Dermis microvascular lymphatic vessel endothelial cell (primary cell): ENCODE measurements around the gene MITD1. TPM values are rescaled to one million over a fixed set of nuclear protein-coding genes. Genes with fewer than 3 reads are reported as not detected.
"Not testable (repeated sequence)": the region's sequence is repeated elsewhere in the genome, so short reads cannot be mapped to it uniquely, and the experiment has no call there.

Source experiments
- DNase-seq, 2 donors: peaks; one replicate each; pipeline versions ENCODE4 v3.0.0 to v3.0.0-alpha.2; 2010; ENCODE audit warnings: low read depth in 2 of 2
- total RNA-seq: library from RNA; depleted of rRNA; stranded (reverse); fragments of >200 nt; gene quantifications from 2 replicates; pipeline ENCODE4 v1.2.1, GENCODE V29; 2014

Gene MITD1
- total RNA-seq, 1 donor from 2014 or later, result 14.2 TPM

DNA sequence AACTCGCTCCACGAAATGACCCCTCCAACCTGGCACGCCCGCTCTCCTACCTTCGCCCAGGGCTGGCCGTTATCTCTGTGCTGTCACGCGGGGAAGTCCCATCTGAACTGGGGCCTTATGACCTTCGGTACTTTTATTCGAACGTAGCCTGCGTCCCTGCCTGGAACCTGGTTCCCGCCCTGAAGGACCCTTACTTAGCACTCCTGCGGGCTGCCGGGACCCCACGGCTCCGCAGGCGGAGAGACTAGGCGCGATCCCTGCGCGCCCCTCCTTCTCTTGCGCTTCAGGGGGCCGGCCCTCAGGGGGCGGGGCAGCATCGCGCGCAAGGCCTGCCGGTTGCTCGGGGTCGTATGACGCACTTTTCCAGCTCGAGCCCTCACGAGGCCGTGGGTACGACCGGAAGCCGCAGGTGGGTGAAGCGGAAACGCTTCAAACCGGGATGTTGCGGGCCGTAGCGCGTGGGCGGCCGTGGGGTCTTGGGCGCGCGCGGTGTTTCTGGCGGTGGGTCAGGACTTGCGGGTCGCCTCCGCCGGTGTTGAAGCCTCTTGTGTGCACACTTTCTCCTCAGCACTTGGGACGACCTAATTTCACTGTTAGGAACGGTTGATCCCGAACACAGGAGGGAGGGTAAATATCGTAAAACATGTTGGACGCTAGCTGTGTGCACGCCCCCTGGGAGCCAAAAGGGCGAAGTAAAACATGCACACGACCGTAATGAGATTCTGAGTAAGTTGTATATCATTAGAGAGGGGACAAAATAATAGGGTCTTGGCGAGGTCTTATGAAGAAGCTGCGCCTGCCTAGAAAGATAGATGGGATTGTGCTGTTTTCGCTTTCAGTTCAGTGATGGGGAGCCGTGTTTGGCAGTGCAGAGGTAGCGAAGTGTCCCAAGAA is 26.0 kb downstream of the MITD1 start, which contains the start of the genes LIPT1 and TSGA10:
Gene LIPT1 (plus strand): TSS at position 325 of the 894 bp plus-strand sequence. CDS start 6,991 bp downstream, outside the sequence.
Gene TSGA10 (minus strand): TSS at position 300 of the 894 bp plus-strand sequence. CDS start 45,503 bp downstream, outside the sequence.
- peak; percentile 88 to 90 for DNase-seq

DNA sequence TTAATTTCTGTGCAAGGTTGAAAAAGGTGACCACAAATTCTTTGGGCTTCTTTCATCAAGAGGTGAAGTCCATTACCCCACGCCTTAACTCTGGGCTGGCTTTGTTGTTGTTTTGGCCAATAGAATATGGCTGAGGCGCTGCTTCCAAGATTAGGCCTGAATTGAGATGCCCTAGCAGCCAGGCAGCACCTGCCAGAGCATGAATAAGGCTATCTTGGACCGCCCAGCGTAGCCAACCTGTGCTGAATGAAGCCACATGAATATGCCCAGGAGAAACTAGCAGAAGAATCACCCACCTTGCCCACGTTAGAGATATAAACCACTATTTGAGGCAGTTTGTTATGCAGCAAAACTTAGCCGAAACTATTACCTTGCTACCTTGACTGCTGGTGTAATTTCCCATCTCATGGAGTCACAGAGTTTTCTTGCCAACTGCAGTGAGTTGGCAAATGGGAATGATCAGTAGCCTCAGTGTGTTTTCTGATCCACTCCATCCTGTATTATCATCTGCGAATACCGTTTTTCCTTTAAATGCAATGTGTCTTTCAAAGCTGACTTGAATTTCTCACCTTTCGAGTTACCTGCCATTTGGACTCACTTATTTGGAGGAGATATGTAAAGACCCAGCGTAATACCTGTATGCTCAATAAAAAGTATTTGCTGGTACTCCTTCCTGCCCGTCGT is 26.8 kb downstream of the MITD1 start:
- DNase-seq, result peak; percentile 5 to 7

DNA sequence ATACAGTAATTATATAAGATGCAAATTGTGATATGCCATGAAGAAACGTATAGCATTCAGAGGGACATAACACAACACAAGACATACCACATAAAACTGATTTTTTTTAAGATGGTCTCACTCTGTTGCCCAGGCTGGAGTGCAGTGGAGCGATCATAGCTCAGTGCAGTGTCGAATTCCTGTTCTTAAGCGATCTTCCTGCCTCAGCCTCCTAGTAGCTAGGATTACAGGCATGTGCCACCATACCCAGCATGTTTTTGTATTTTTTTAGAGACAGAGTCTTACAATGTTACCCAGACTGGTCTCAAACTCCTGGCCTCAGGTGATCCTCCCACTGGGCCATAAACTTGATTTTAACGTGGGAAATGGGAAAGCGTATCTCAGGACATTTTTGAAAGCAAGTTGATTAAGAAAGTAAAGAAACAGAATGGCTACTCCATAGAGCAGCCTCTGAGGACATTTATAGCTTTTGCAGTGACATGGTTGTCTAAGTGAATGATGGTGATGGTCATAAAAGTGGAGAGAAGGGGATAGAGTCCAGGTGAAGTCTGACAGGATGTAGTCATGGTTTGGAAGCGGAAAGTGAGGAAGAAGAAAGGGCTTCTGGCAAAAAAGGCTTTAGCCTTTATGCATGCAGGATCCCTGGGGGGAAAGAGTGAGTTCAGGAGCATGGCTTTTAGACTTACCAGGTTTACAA is 28.5 kb downstream of the MITD1 start:
- DNase-seq, result no peak

DNA sequence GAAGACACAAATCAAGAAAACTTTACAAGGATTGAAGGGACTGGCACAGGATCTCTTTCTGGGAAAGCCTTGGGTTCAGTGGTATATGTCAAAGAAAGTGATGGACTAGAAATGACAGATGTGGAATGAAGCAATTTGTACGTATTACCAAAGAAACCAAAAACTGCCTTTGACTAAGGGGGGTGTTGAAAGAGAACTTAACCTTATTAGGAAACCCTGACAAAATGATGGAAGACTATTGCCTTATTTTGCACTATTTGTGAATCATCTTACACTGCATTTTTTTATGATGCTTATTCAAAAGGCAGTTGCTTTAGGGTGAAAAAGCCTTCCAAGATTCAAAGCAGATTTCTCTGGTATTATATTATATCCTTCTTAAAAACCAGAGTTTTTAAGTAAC is 30.2 kb downstream of the MITD1 start:
- no peak for DNase-seq

DNA sequence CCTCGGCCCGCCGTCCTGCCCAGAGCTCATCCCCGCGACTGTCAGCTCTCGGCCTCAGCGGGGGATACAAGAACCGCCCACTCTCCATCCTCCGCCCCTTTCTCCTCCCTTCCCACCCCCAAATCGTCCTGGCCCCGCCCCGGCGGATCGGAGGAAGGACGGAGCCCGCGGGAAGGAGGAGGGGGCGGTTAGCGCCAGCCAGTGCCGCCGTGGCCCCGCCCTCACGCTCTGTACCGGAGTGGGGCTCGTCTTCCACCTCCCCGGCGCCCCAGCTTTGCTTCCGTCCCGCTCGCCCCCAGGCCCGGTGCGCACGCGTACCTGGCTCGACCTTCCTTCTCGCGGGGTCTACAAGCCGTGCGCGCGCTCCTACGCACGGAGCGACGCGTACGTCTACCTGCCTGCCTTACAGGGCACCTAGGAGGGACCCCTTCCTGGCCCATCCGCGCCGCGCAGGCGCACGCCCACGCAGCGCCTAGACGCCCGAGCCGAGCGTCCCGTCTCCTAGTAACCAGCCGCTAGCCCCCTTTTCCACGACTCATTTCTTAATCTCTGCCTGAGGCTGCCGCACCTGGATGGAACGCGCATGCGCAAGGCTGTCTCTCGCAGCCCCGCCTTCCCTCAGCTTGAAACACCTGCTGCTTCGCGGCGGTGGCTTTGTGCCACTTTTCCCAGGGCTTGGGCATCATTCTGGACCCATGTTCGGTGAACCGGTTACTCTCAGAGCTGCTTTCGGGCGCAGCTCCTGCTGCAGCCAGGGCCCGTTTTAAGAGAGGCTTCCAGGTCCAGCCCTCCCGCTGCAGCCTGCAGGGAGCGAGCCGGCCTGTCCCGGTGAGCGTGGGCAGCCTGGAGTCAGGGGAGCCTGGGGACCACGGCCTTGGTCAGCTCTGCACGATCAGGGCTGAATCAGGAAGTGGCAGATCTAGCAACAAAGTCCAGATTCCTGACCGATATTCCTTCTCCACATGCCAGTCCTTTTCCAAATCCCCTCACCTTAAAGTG is 39.4 kb downstream of the MITD1 start, which contains the start of gene C2orf15:
Gene C2orf15 (plus strand): TSS at position 598 of the 999 bp plus-strand sequence. CDS start 8,852 bp downstream, outside the sequence.
- DNase-seq, result peak; percentile 55 to 83

DNA sequence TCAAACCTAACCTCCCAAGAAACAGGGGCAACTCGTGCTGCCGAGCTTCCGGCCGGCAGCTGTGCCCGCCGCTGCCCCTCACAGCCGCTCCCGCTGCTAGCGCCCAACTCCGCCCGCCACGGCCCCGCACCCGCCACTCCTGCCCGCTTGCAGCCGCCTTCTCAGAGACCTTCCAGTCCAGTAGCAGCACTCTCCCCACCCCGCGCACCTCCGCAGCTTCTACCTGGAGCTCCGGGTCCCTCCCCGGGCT is 40.1 kb downstream of the MITD1 start:
- peak in 1 of 2 donors; percentile 20 for DNase-seq

DNA sequence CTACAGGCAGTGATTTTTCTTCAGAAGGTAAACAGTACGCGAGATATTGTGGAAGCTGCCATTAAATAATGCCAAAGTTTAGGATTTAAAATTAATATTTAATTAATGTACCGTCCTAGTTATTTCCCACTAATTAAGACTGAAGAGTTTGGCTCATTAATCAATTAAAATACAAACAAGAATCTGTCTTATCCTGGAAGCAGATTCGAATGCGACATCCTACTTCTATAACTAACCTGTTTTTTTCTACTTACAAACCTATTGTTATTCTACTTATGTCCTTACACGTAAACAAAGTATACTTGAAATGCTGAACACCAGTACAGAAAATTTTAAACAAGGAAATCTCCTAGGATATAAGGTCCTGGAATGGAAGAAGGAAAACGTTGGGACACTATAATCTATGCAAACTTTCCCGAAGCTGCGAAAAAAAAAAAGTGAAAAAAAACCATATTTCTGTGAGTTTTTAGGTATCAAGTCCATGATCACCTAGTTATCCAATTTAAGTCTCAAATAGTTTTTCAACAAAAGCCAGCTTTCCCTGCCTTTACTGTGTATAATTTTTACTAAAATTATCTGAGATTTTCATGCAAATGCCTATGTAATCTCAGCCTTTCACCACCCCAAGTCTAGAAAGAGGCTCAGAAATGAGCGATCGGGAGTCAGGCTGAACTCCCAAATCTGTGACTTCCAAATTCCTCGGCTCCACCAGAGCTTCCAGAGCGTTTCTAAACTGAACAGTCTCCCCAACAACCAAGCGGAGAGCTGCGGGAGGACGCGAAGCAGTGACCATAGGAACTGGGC is 40.6 kb downstream of the MITD1 start:
- DNase-seq, result no peak

DNA sequence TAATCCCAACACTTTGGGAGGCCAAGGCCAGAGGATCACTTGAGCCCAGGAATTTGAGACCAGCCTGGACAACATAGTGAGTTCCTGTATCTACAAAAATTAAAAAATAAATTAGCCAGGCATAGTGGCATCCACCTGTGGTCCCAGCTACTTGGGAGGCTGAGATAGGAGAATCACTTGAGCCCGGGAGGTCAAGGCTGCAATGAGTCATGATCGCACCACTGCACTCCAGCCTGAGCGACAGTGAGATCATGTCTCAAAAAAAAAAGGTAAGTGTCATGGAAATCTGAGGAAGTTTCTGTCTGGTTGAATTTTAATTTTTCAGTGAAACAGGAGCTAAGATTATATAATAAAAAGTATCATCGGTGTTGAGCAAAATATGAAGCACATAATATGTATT is 41.9 kb downstream of the MITD1 start:
- no peak for DNase-seq

DNA sequence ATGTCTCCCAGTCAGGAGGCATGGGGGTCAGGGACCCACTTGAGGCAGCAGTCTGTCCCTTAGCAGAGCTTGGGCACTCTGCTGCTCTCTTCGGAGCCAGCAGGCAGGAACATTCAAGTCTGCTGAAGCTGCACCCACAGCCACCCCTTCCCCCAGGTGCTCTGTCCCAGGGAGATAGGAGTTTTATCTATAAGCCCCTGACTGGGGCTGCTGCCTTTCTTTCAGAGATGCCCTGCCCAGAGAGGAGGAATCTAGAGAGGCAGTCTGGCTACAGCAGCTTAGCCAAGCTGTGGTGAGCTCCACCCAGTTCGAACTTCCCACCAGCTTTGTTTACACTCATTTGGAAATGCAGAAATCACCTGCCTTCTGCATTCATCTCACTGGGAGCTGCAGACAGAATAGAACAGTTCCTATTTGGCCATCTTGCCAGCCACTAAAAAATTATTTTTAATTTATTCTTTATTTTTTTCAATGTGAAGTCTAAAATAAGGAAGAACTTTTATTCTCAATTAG is 45.8 kb downstream of the MITD1 start:
- DNase-seq, result not testable (repeated sequence)

DNA sequence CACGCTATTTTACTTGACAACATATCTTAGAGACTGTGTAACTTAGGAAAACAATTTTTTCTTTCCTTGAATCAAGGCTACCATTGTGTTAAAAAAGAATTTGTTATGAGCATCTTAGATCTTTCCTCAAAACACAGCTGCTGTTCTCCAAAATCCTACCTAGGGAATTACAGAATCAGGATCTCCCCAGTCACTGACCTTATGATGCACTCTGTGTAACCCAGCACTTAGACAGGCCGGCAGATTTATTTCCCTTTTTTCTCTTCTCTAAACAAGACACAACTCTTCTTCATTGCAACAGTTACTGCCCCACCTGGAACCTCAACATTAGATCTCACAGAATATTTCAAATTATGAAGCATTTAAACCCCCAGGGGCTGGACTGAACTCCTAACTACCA is 52.9 kb downstream of the MITD1 start:
- no peak for DNase-seq

Other genes starting within 250 kb of the MITD1 start
- 0.76 and 3.0 TPM in 2 replicates for gene CRACDL, start 244.8 kb downstream of the MITD1 start, total RNA-seq
- 0.13 TPM in 2 replicates for gene C2orf15, start 39.4 kb downstream of the MITD1 start, total RNA-seq
- 1.3 and 1.7 TPM in 2 replicates for gene TSGA10, start 26.1 kb downstream of the MITD1 start, total RNA-seq
- 3.1 and 5.3 TPM in 2 replicates for gene LIPT1, start 26.1 kb downstream of the MITD1 start, total RNA-seq
- 27.2 and 32.1 TPM in 2 replicates for gene MRPL30, start 126 bp upstream of the MITD1 start, total RNA-seq
- not detected in 2 replicates for gene LYG2, start 74.6 kb upstream of the MITD1 start, total RNA-seq
- gene LYG1, start 120.1 kb upstream of the MITD1 start, total RNA-seq, result 0.13 and 0.51 TPM in 2 replicates
- gene TXNDC9, start 155.3 kb upstream of the MITD1 start, total RNA-seq, result 62.3 and 65.5 TPM in 2 replicates
- 16.7 and 22.6 TPM in 2 replicates for gene EIF5B, start 156.3 kb upstream of the MITD1 start, total RNA-seq